Choroid plexus epithelial cell (primary cell): ENCODE measurements around the gene OTUB2.
A peak's percentile ranks its signal among the peaks of the same experiment; 100 is the strongest.

ENCODE experiments used
- DNase-seq: peaks from one replicate; pipeline ENCODE4 v3.0.0-alpha.2; 2010; ENCODE audit warnings: low read depth
- H3K4me3 ChIP-seq: 2 replicates; pipeline ENCODE4 v1.5.1; 2011; ENCODE audit warnings: low read depth, mild to moderate bottlenecking, control low read depth, low read length, moderate library complexity
- CTCF ChIP-seq: conservative IDR thresholded peaks from 2 replicates; pipeline ENCODE4 v1.5.1; 2011; ENCODE audit warnings: low read depth, mild to moderate bottlenecking, control low read depth, inconsistent platforms, low read length, moderate library complexity

Gene OTUB2

GRCh38 chr14:94052199-94052598 is 26.1 kb downstream of the OTUB2 start:
- no peak overlapping the region for H3K4me3 ChIP-seq
- no peak for TF ChIP-seq CTCF
- DNase-seq: no peak

GRCh38 chr14:94052662-94053061 is 26.5 kb downstream of the OTUB2 start:
- no peak overlapping the region for H3K4me3 ChIP-seq
- DNase-seq: no peak
- TF ChIP-seq CTCF: no peak

- H3K4me3 ChIP-seq: no peak overlapping the region
- no peak for TF ChIP-seq CTCF
- DNase-seq: no peak
Observed at GRCh38 chr14:94054401-94054800, 28.3 kb downstream of the OTUB2 start.

GRCh38 chr14:94054936-94055335 is 28.8 kb downstream of the OTUB2 start:
- no peak for DNase-seq
- TF ChIP-seq CTCF: no peak
- H3K4me3 ChIP-seq: no peak overlapping the region

GRCh38 chr14:94056579-94057308 is 30.6 kb downstream of the OTUB2 start:
- no peak for TF ChIP-seq CTCF
- no peak overlapping the region for H3K4me3 ChIP-seq
- peak; percentile 53 for DNase-seq

- no peak for TF ChIP-seq CTCF
- DNase-seq: no peak
- H3K4me3 ChIP-seq: no peak overlapping the region
Observed at GRCh38 chr14:94058128-94058673, 32.1 kb downstream of the OTUB2 start.

GRCh38 chr14:94058674-94059138 is 32.6 kb downstream of the OTUB2 start:
- H3K4me3 ChIP-seq: no peak overlapping the region
- TF ChIP-seq CTCF: no peak
- DNase-seq: no peak
